ENCODE measurements around the gene ROBO1.

ROBO1 gene

GRCh38 chr3:79041621-79042020, 726.2 kb downstream of the ROBO1 start:
- no peak for DNase-seq

DNA sequence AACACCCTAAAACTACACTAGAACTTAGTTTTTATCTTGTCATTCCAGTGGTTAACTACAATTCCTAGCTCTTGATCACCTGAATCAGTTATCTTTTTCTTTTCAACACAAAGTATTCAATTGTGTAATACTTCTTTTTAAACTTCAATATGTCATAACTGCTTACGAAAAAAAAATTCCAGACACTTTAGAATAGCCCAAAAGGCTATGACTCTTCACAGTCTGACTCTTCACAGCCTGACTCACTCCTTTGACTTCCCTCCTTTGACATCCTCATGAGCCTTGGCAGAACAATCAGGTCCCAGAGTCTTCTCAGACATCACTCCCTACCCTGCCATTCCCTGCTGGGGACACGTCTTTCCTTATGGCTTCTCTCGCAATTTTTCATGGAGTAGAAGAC, 727.1 kb downstream of the ROBO1 start:
- DNase-seq: no peak

- no peak for DNase-seq
Measured at GRCh38 chr3:79040091-79040490, 727.7 kb downstream of the ROBO1 start.

DNA sequence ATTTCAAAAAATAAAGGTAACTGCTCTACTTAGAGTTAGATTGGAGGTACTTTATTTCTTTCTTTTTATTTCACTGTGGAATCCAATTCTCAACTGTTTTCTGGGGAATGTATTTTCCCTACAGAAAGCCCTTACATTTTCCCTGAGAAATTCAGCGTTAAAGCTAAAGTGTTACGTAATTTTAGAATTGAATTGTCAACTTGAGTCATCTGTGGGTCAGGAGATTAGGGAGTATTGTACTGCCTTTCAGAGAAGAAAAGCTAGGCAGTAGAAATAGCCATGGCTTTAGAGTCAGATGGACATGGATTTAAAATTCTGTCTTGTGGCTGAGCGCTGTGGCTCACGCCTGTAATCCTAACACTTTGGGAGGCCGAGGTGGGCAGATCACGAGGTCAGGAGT, 728.6 kb downstream of the ROBO1 start:
- no peak for DNase-seq

- DNase-seq: no peak
Measured at GRCh38 chr3:79038636-79039035, 729.2 kb downstream of the ROBO1 start.

- DNase-seq: no peak
Measured at GRCh38 chr3:79038057-79038456, 729.7 kb downstream of the ROBO1 start.

DNA sequence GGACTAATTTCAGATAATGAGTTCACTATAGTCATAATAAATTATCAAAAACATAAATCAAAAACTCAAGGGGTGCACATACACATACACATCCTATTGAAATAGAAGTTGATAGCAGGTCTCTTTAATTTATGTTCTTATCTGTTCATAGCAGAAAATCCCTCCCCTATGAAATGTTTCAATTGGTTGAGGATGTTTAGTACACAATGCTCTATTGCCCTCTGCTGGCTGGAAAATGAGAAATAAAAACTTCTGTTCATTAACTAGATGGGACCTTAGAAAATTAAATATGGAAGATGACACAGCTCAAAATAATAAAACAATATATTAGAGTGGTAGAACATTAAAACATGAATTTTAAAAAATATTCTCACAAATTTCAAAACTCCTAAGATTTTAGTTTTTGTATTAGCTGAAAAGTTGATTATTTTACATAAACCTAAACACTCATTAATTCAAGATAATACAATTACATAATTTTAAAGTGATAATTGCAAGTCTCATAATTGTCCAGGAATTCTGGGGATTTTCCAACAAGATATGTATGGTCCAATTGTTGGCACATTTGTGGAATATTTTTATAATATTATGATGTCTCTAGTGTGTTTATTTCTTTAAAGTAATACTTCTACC, 735.0 kb downstream of the ROBO1 start:
- DNase-seq: peak; percentile 44 to 65

GRCh38 chr3:79030157-79030556, 737.6 kb downstream of the ROBO1 start:
- no peak for DNase-seq

GRCh38 chr3:79028916-79029315, 738.9 kb downstream of the ROBO1 start:
- DNase-seq: no peak

DNA sequence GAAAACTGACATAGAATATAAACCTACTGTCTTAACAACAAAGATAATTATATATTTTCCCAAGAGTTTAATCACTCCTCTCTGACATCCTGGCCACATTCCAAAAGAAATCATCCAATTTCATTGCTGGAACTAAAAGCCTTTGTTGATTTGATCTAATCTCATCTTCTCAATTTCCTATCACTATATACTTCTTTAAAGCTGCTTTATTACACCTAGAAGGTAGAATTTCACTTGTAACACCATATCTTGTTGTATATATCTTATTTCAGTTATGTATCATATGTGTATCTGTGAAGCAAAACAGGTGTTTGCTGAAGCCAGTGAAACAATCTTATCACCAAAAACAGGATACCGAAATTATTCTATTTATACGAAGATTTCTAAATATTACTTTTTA, 740.2 kb downstream of the ROBO1 start:
- DNase-seq: no peak

DNA sequence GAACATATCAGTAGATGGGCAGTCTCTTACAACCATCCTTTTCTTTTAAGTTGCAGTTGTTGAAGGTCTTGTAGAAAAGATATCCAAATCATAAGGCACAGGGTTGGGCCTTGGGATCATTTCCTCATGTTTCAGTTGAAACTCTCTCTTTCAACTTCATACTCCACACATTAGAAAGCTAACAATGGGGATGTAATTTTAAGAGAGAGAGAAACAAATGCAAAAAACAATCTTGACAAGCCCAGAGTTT, 747.9 kb downstream of the ROBO1 start:
- no peak for DNase-seq

DNA sequence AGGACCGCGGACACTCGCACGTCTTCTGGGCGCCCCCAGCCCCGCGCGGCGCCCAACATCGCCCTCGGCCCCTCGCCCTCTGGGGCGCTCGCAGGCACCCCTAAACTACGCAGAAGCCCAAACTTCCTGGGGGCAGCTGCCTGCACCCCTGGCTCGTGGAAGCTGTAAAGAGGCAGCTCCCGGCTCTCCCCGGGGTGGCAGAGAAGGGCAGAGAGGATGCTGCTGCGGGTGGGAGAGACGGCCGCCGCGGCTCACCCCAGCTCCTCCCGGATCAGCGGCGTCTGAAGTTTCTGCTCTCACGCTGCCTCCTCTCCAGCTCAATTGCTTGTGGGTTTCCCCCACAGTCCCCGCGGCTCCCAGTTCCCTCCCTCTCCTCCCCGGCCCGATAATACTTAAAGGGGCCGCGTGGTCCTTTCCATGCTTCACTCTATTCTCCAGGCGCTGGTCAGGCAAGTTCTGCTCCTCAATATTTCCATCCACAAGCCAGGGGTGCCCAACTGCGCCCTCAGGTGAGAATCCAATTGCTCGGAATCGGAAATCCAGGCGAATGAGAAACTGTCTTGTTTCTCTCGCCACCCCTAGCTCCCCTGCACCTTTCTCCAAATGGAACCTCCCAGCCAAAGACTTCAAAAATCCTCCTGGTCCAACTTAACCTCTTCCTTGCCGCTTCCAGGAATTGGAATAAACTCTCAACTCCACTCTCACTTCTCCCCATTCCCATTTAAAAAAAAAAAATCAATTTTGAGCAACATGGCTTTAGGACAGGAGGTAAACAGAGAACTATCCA, 748.5 kb downstream of the ROBO1 start:
- no peak for DNase-seq

DNA sequence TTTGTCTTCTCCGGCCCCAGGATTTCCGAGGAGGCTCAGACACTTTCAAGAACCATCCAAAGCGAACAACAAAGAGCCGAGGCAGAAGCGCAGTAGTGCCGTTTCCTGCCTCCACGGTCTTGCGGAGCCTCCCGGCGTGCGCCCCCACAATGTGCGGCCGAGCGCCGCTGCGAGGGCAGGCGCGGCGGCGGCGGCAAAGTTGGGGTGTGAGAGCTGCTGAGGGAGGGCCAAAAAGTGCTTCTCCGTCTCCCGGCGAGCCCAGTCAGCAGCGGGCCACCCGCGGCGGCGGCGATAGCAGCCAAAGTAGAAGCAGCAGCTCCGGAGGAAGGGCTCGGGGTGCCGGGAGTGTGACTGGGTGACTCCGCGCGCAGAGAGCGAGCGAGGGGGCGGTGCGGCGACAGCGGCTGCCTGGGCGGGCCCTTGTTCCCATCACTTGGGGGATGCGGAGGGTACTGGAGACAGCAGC, 749.1 kb downstream of the ROBO1 start:
- DNase-seq: no peak

DNA sequence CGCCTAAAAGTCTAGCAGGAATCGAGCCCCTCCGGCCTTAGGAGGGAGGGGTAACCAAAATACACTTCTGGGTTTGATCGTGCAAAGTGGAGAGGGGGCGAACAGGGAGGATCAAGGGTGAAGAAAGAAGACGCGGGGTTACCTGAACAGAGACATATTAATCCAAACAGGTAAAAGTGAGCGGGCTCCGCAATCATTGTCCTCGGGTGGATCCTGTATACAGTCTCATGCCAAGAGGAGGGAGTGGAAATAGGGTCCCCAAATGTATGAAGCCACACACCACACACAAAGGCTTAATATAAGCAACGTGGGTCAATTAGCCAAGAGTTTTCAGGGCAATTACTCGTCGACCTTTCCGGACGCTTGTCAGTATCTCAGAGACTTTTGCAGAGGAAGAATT, 749.5 kb downstream of the ROBO1 start:
- no peak for DNase-seq

- DNase-seq: no peak
Measured at GRCh38 chr3:79016587-79017376, 751.0 kb downstream of the ROBO1 start.

DNA sequence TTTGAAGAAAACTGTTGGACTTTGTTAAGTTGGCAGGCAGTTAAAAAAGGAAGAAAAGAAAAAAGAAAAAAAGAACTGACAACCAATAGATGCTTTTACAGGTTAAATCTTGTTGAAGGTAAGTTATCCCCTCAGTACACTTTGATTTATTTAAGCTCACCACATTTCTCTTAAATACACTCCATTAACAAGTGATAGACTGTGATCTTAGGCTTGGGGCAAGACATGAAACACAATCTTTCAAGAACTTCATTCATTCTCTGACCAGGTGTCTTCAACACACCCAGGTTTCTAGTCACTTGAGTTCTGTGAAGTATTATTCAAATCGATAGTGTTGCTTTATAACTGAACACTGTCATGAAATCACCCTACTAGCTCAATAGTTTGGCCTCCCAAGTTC, 751.9 kb downstream of the ROBO1 start:
- DNase-seq: no peak

GRCh38 chr3:79012946-79013362, 754.8 kb downstream of the ROBO1 start:
- no peak for DNase-seq

DNA sequence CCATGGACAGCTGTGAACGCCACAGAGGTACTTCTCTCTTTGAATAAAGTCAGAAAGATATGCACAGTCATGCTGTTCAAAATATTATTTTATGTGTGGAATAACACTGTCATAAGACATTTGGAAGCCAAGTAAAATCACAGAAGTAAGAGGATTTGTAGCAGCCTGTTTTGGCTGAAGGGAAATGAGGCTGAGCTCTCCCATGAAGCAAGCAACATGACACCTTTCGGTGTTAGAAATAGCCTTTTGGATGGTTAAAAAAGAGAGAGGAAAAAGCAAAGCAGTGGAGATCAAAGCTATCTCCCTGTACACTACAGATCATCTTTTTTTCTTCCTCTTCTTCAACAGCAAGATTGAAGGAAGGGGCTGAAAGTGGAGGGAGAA, 755.3 kb downstream of the ROBO1 start:
- no peak for DNase-seq

GRCh38 chr3:79011821-79012529, 755.8 kb downstream of the ROBO1 start:
- no peak for DNase-seq

- DNase-seq: no peak
Measured at GRCh38 chr3:79009861-79010260, 757.9 kb downstream of the ROBO1 start.

- no peak for DNase-seq
Measured at GRCh38 chr3:79006077-79006476, 761.7 kb downstream of the ROBO1 start.

DNA sequence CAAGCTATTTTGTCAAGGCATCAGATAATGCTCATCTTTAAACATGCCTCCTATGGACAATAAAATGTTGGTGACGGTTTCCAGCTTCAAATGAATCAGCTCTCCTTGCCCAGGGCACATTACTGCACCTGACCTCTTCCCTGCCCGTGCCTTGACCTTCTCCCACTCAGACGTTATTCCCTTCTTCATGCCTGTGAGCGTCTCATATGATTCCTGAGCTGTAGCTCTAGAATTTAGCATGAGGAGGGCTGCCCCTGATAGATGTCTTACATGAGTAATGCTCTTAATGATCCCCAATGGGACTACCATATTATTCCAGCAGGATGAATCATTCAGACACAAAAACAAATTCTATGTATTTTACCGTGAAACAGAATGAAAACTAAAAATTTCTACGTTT, 762.7 kb downstream of the ROBO1 start:
- no peak for DNase-seq

- no peak for DNase-seq
Measured at GRCh38 chr3:79003994-79004393, 763.8 kb downstream of the ROBO1 start.

Measured in AML-193 (cell line).